GM21737 (cell line): Measurements from ENCODE around the gene GLYR1.
"Not testable (repeated sequence)": the region's sequence is repeated elsewhere in the genome, so short reads cannot be mapped to it uniquely, and the experiment has no call there.

Source experiments
- ATAC-seq: cut with Tn5 transposase; IDR thresholded peaks from one replicate; pipeline ENCODE4 v1.9.1; 2021; ENCODE audit warnings: mild to moderate bottlenecking, moderate library complexity; ENCODE audit not compliant: unreplicated experiment

The GLYR1 gene

GRCh38 chr16:4846901-4847773, at the start of gene GLYR1, which contains the start of gene UBN1:
Gene GLYR1, minus strand, starts transcription at chr16:4847288. Its CDS starts 23 bp downstream, at chr16:4847265.
Gene UBN1, plus strand, starts transcription at chr16:4847481. Its CDS starts 5,437 bp downstream, at chr16:4852918.
- ATAC-seq: peak; percentile 84

- ATAC-seq: not testable (repeated sequence)
Measured at GRCh38 chr16:4896761-4897160, 49.7 kb upstream of the GLYR1 start.

GRCh38 chr16:4895366-4895765, 48.3 kb upstream of the GLYR1 start:
- ATAC-seq: no peak

- ATAC-seq: no peak
Measured at GRCh38 chr16:4894276-4895150, 47.4 kb upstream of the GLYR1 start.

GRCh38 chr16:4893103-4893862, 46.2 kb upstream of the GLYR1 start:
- no peak for ATAC-seq

- ATAC-seq: no peak
Measured at GRCh38 chr16:4892361-4893102, 45.4 kb upstream of the GLYR1 start.

- no peak for ATAC-seq
Measured at GRCh38 chr16:4891886-4892216, 44.8 kb upstream of the GLYR1 start.

- ATAC-seq: no peak
Measured at GRCh38 chr16:4891097-4891885, 44.2 kb upstream of the GLYR1 start.

- no peak for ATAC-seq
Measured at GRCh38 chr16:4890686-4891085, 43.6 kb upstream of the GLYR1 start.

GRCh38 chr16:4890026-4890425, 42.9 kb upstream of the GLYR1 start:
- no peak for ATAC-seq

GRCh38 chr16:4888428-4889135, 41.5 kb upstream of the GLYR1 start:
- ATAC-seq: no peak

- no peak for ATAC-seq
Measured at GRCh38 chr16:4886151-4886550, 39.1 kb upstream of the GLYR1 start.

GRCh38 chr16:4884972-4885874, 38.1 kb upstream of the GLYR1 start:
- no peak for ATAC-seq

- ATAC-seq: no peak
Measured at GRCh38 chr16:4884209-4884608, 37.1 kb upstream of the GLYR1 start.

- ATAC-seq: no peak
Measured at GRCh38 chr16:4883501-4883900, 36.4 kb upstream of the GLYR1 start.

- ATAC-seq: no peak
Measured at GRCh38 chr16:4882633-4883285, 35.7 kb upstream of the GLYR1 start.

GRCh38 chr16:4882000-4882632, 35.0 kb upstream of the GLYR1 start:
- no peak for ATAC-seq
